NT2/D1 (cell line): ENCODE results near the gene MALRD1.

Source experiments
- SUZ12 ChIP-seq: IDR thresholded peaks from 2 replicates; pipeline ENCODE4 v1.6.1; 2011; ENCODE audit not compliant: insufficient read length, insufficient read depth; ENCODE audit errors: extremely low read depth
- YY1 ChIP-seq: IDR thresholded peaks from 2 replicates; pipeline ENCODE4 v1.6.1; 2011; ENCODE audit not compliant: insufficient read length, insufficient read depth
- ZNF274 ChIP-seq: IDR thresholded peaks from 2 replicates; pipeline ENCODE4 v1.6.1; 2011; ENCODE audit warnings: mild to moderate bottlenecking, low read depth, low read length

DNA sequence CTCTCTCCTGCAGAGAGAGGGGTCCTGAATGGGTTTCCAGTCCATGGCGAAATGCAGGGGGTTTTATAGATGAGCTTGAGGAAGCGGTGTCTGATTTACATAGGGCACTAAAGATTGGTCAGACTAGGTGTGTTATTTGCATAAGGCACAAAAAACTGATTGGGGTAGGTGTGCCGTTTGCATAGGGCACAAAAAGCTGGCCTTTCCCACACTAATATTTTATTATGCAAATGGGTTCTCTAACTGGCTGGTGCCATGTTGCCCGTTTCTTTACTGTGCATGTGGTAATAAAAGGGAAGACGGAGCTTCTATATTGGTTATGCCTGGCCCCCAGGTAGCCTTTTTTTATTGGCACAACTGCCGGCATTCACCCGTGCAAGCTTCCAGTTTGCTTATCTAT is 50.2 kb downstream of the MALRD1 start:
- TF ChIP-seq YY1 (no peak), ZNF274 (no peak), SUZ12 (no peak)
